Measurements from ENCODE around the gene CCR3. TPM values are rescaled to one million over a fixed set of nuclear protein-coding genes. Genes with fewer than 3 reads are reported as not detected.

Gene CCR3
- total and polyA plus RNA-seq, 9 of the 15 experiments (the other 6 are each of a cell fraction or from before 2014, with no cell fraction given) = not detected

GRCh38 chr3:46205286-46205960 is 36.8 kb upstream of the CCR3 start:
- no peak for DNase-seq (ENCODE audit: extremely low read depth in 1 of 4, low spot score in 3 of 4)
- Histone ChIP-seq H3K4me3 (no peak overlapping the region), H3K36me3 (ENCODE audit: control insufficient read depth, insufficient read depth, low read length) (no peaks in the 10 kb centered on the region), H3K79me2 (ENCODE audit: control insufficient read depth, insufficient read depth, low read length) (no peaks in the 10 kb centered on the region), H3K27me3 (ENCODE audit: control insufficient read depth in 2 of 2, insufficient read depth in 2 of 2, low read length in 2 of 2) (peaks cover 0 to 17% of the 10 kb centered on the region in 2 experiments; a peak in 3 of 5 replicates), H3K9me1 (ENCODE audit: control insufficient read depth, insufficient read depth, low read length) (no peaks in the 10 kb centered on the region), H3K4me2 (ENCODE audit: insufficient read depth, low read length) (no peak overlapping the region), H3K9ac (ENCODE audit: insufficient read depth in 1 of 2, low read depth in 2 of 2, low read length in 2 of 2) (no peak overlapping the region), H4K20me1 (replicated peaks; ENCODE audit: control insufficient read depth, insufficient read depth, low read length) (no peaks in the 10 kb centered on the region), H3K9me3 (replicated peaks; ENCODE audit: control insufficient read depth, insufficient read depth, low read depth, low read length) (no peaks in the 10 kb centered on the region), H2AFZ (ENCODE audit: low read depth, low read length) (no peak overlapping the region), H3K4me1 (replicated peaks in 1 of 2; ENCODE audit: control insufficient read depth in 2 of 2, insufficient read depth in 2 of 2, low read length in 2 of 2) (no peaks in the 10 kb centered on the region), H3K27ac (ENCODE audit: extremely low read depth, low read depth, low read length) (no peak overlapping the region)
- in situ Hi-C loops (cut with MboI) = no loop called here
- no peak for ATAC-seq
- CTCF ChIA-PET (ENCODE audit: low intra/inter-chr PET ratio) = no interaction called here
- WGBS (ENCODE audit: insufficient coverage, low coverage, missing lambda C conversion rate) = 0% methylated on average over 2 of the region's 2 CpGs
- FAIRE-seq = no peak
- BruUV-seq (replicated peaks) = no TSS peak
- POLR2A ChIA-PET = no interaction called here
- intact Hi-C loops (cut with micrococcal nuclease) = loop anchor here (10.0 kb wide), 2 partner anchors 121 to 1171 kb away; no protein-coding TSS in a partner anchor
- TF ChIP-seq RBM39 (optimal IDR thresholded peaks at IDR 0.05; ENCODE audit: low read depth, low read length) = no peak
- TF ChIP-seq ZNF318 (IDR thresholded peaks at IDR 0.05; ENCODE audit: borderline replicate concordance in 1 of 2, low read depth in 1 of 2) = no peak
- no peak for TF ChIP-seq TEAD4 (IDR thresholded peaks at IDR 0.05; ENCODE audit: low read length)
- TF ChIP-seq TEAD4 (CRISPR knock-in tag; IDR thresholded peaks at IDR 0.05; ENCODE audit: borderline replicate concordance) = no peak
- TF ChIP-seq ATF1 (CRISPR knock-in tag; IDR thresholded peaks at IDR 0.05) = no peak
- no peak for TF ChIP-seq ATF1 (tag; IDR thresholded peaks at IDR 0.05)
- no peak for TF ChIP-seq SAFB (IDR thresholded peaks at IDR 0.05; ENCODE audit: borderline replicate concordance, low read depth, low read length)
- no peak for TF ChIP-seq ZBTB34 (CRISPR knock-in tag; IDR thresholded peaks at IDR 0.05)
- no peak for TF ChIP-seq ZZZ3 (IDR thresholded peaks at IDR 0.05)
- no peak for TF ChIP-seq CBX8 (IDR thresholded peaks at IDR 0.05; ENCODE audit: borderline replicate concordance, extremely low read depth, low read depth, low read length, poor library complexity, severe bottlenecking)
- no peak for TF ChIP-seq POU5F1 (IDR thresholded peaks at IDR 0.05; ENCODE audit: borderline replicate concordance, low read depth, low read length, partially characterized antibody)
- TF ChIP-seq ATF7 (IDR thresholded peaks at IDR 0.05) = no peak
- no peak for TF ChIP-seq THRAP3 (IDR thresholded peaks at IDR 0.05; ENCODE audit: borderline replicate concordance)

Measured in K562 (cell line).